ENCODE results near the gene PEX13. TPM values are rescaled to one million over a fixed set of nuclear protein-coding genes. Genes with fewer than 3 reads are reported as not detected.
"Not testable (repeated sequence)": the region's sequence is repeated elsewhere in the genome, so short reads cannot be mapped to it uniquely, and the experiment has no call there.

Gene PEX13
- total and polyA plus RNA-seq, 3 experiments from 2014 or later, result 15.3 to 19.3 (median 18.1) TPM

GRCh38 chr2:60979231-60979630 lies 38.3 kb upstream of the PEX13 start:
- no peak for DNase-seq
- Mint-ChIP-seq H3K4me3 (no peak overlapping the region), H3K36me3 (peaks cover 0 to 2% (median 0%) of the 10 kb centered on the region in 3 donors), H3K27me3 (no peaks in the 10 kb centered on the region), H3K27ac (no peak overlapping the region), H3K9me3 (no peaks in the 10 kb centered on the region), H3K4me1 (peaks cover 7 to 28% (median 21%) of the 10 kb centered on the region in 3 donors)
- Histone ChIP-seq H3K4me1 (ENCODE audit: insufficient read depth, low read length) (no peaks in the 10 kb centered on the region), H3K27ac (ENCODE audit: low read depth, low read length) (no peak overlapping the region), H3K9me3 (ENCODE audit: low read length) (no peaks in the 10 kb centered on the region), H3K36me3 (ENCODE audit: insufficient read depth, low read length) (no peaks in the 10 kb centered on the region), H3K4me3 (ENCODE audit: low read length) (no peak overlapping the region), H3K27me3 (ENCODE audit: insufficient read depth, low read length, poor library complexity, severe bottlenecking) (no peaks in the 10 kb centered on the region)
- ChIA-PET POLR2A (no interaction called here), CTCF (no interaction called here)

- Histone ChIP-seq H3K9me3 (ENCODE audit: low read length) (no peaks in the 10 kb centered on the region), H3K27me3 (ENCODE audit: insufficient read depth, low read length, poor library complexity, severe bottlenecking) (no peaks in the 10 kb centered on the region), H3K4me3 (ENCODE audit: low read length) (no peak overlapping the region), H3K27ac (ENCODE audit: low read depth, low read length) (no peak overlapping the region), H3K4me1 (ENCODE audit: insufficient read depth, low read length) (no peaks in the 10 kb centered on the region), H3K36me3 (ENCODE audit: insufficient read depth, low read length) (no peaks in the 10 kb centered on the region)
- Mint-ChIP-seq H3K27me3 (no peaks in the 10 kb centered on the region), H3K27ac (peak overlapping the region in 2 of 8 donors; percentile 2 to 21), H3K4me1 (peaks cover 7 to 28% (median 21%) of the 10 kb centered on the region in 3 donors), H3K36me3 (peaks cover 0 to 2% (median 0%) of the 10 kb centered on the region in 3 donors), H3K9me3 (no peaks in the 10 kb centered on the region), H3K4me3 (no peak overlapping the region)
- POLR2A ChIA-PET, result no interaction called here
- CTCF ChIA-PET, result no interaction called here
- no peak for DNase-seq
Observed at GRCh38 chr2:60980071-60980815, 37.3 kb upstream of the PEX13 start.

GRCh38 chr2:60982066-60982465 lies 35.5 kb upstream of the PEX13 start:
- H3K9me3 Mint-ChIP-seq; POLR2A ChIA-PET; H3K27me3 Mint-ChIP-seq; H3K27ac ChIP-seq (ENCODE audit: low read depth, low read length); H3K4me1 ChIP-seq (ENCODE audit: insufficient read depth, low read length); H3K27ac Mint-ChIP-seq; CTCF ChIA-PET; H3K36me3 ChIP-seq (ENCODE audit: insufficient read depth, low read length); H3K4me3 Mint-ChIP-seq; H3K27me3 ChIP-seq (ENCODE audit: insufficient read depth, low read length, poor library complexity, severe bottlenecking); DNase-seq; H3K4me3 ChIP-seq (ENCODE audit: low read length); H3K36me3 Mint-ChIP-seq; H3K9me3 ChIP-seq (ENCODE audit: low read length): not testable (repeated sequence)
- peaks cover 3 to 21% (median 14%) of the 10 kb centered on the region in 3 donors for H3K4me1 Mint-ChIP-seq

- Histone ChIP-seq H3K4me1 (ENCODE audit: insufficient read depth, low read length) (no peaks in the 10 kb centered on the region), H3K27me3 (ENCODE audit: insufficient read depth, low read length, poor library complexity, severe bottlenecking) (no peaks in the 10 kb centered on the region), H3K27ac (ENCODE audit: low read depth, low read length) (no peak overlapping the region), H3K4me3 (ENCODE audit: low read length) (no peak overlapping the region), H3K9me3 (ENCODE audit: low read length) (no peaks in the 10 kb centered on the region), H3K36me3 (ENCODE audit: insufficient read depth, low read length) (no peaks in the 10 kb centered on the region)
- peaks cover 0 to 2% (median 0%) of the 10 kb centered on the region in 3 donors for H3K36me3 Mint-ChIP-seq
- H3K27ac Mint-ChIP-seq, result no peak overlapping the region
- POLR2A ChIA-PET, result no interaction called here
- H3K4me1 Mint-ChIP-seq, result peaks cover 1 to 8% (median 7%) of the 10 kb centered on the region in 3 donors
- no peak for DNase-seq
- CTCF ChIA-PET, result no interaction called here
- H3K9me3 Mint-ChIP-seq, result no peaks in the 10 kb centered on the region
- H3K27me3 Mint-ChIP-seq, result no peaks in the 10 kb centered on the region
- no peak overlapping the region for H3K4me3 Mint-ChIP-seq
Observed at GRCh38 chr2:60984720-60985119, 32.8 kb upstream of the PEX13 start.

GRCh38 chr2:60987041-60987440 lies 30.5 kb upstream of the PEX13 start:
- CTCF ChIA-PET, result interaction anchor here (1.0 kb wide), 1 partner anchor 12 kb away, joined by 3 read pairs; no protein-coding TSS in a partner anchor
- Histone ChIP-seq H3K9me3 (ENCODE audit: low read length) (no peaks in the 10 kb centered on the region), H3K4me3 (ENCODE audit: low read length) (no peak overlapping the region), H3K27me3 (ENCODE audit: insufficient read depth, low read length, poor library complexity, severe bottlenecking) (no peaks in the 10 kb centered on the region), H3K36me3 (ENCODE audit: insufficient read depth, low read length) (no peaks in the 10 kb centered on the region), H3K27ac (ENCODE audit: low read depth, low read length) (no peak overlapping the region), H3K4me1 (ENCODE audit: insufficient read depth, low read length) (no peaks in the 10 kb centered on the region)
- Mint-ChIP-seq H3K9me3 (peaks cover 0 to 10% (median 7%) of the 10 kb centered on the region in 5 donors), H3K27ac (no peak overlapping the region), H3K4me1 (peaks cover 0 to 3% (median under 1%) of the 10 kb centered on the region in 3 donors), H3K27me3 (no peaks in the 10 kb centered on the region), H3K36me3 (peaks cover 3 to 11% (median 7%) of the 10 kb centered on the region in 3 donors), H3K4me3 (no peak overlapping the region)
- no peak for DNase-seq
- POLR2A ChIA-PET, result no interaction called here

GRCh38 chr2:60987656-60988055 lies 29.9 kb upstream of the PEX13 start:
- H3K4me3 ChIP-seq (ENCODE audit: low read length); H3K27ac ChIP-seq (ENCODE audit: low read depth, low read length); H3K9me3 ChIP-seq (ENCODE audit: low read length); H3K4me3 Mint-ChIP-seq; H3K27me3 Mint-ChIP-seq; CTCF ChIA-PET; H3K4me1 ChIP-seq (ENCODE audit: insufficient read depth, low read length); H3K27me3 ChIP-seq (ENCODE audit: insufficient read depth, low read length, poor library complexity, severe bottlenecking); H3K27ac Mint-ChIP-seq; DNase-seq; POLR2A ChIA-PET; H3K4me1 Mint-ChIP-seq; H3K36me3 ChIP-seq (ENCODE audit: insufficient read depth, low read length): not testable (repeated sequence)
- Mint-ChIP-seq H3K36me3 (peaks cover 4 to 13% (median 8%) of the 10 kb centered on the region in 3 donors), H3K9me3 (peaks cover 0 to 11% (median 7%) of the 10 kb centered on the region in 5 donors)

- H3K27me3 Mint-ChIP-seq, result no peaks in the 10 kb centered on the region
Observed at GRCh38 chr2:60989259-60989658, 28.3 kb upstream of the PEX13 start.

GRCh38 chr2:60991644-60992043 lies 25.9 kb upstream of the PEX13 start:
- ChIA-PET CTCF (interaction anchor here (0.9 to 1.9 kb wide), 5 partner anchors 9 to 167 kb away, joined by 3 to 5 read pairs (median 4); no protein-coding TSS in a partner anchor), POLR2A (interaction anchor here (2.4 kb wide), 1 partner anchor 110 kb away, joined by 21 read pairs; the partner anchor contains the start of gene REL)
- peak overlapping the region in 1 of 7 donors; percentile 32 for H3K4me3 Mint-ChIP-seq
- H3K36me3 ChIP-seq (ENCODE audit: insufficient read depth, low read length), result no peaks in the 10 kb centered on the region
- H3K9me3 ChIP-seq (ENCODE audit: low read length), result no peaks in the 10 kb centered on the region
- peak overlapping the region in 5 of 8 donors; percentile 23 to 68 (median 55) for H3K27ac Mint-ChIP-seq
- no peak overlapping the region for H3K27ac ChIP-seq (ENCODE audit: low read depth, low read length)
- peaks cover 5 to 17% (median 7%) of the 10 kb centered on the region in 3 donors for H3K36me3 Mint-ChIP-seq
- H3K9me3 Mint-ChIP-seq, result peaks cover 0 to 11% (median 7%) of the 10 kb centered on the region in 5 donors
- H3K4me1 Mint-ChIP-seq, result peaks cover 13 to 17% (median 16%) of the 10 kb centered on the region in 3 donors
- no peak for DNase-seq
- no peak overlapping the region for H3K4me3 ChIP-seq (ENCODE audit: low read length)
- H3K27me3 Mint-ChIP-seq, result no peaks in the 10 kb centered on the region
- peaks cover 8% of the 10 kb centered on the region for H3K4me1 ChIP-seq (ENCODE audit: insufficient read depth, low read length)
- no peaks in the 10 kb centered on the region for H3K27me3 ChIP-seq (ENCODE audit: insufficient read depth, low read length, poor library complexity, severe bottlenecking)

More at GRCh38 chr2:60989259-60989658, 28.3 kb upstream of the PEX13 start:
- CTCF ChIA-PET, result interaction anchor here (1.0 to 1.1 kb wide), 2 partner anchors 10 to 206 kb away, joined by 3 to 4 read pairs; no protein-coding TSS in a partner anchor
- H3K9me3 Mint-ChIP-seq, result peaks cover 0 to 11% (median 7%) of the 10 kb centered on the region in 5 donors
- Histone ChIP-seq H3K27ac (ENCODE audit: low read depth, low read length) (no peak overlapping the region), H3K4me3 (ENCODE audit: low read length) (no peak overlapping the region), H3K9me3 (ENCODE audit: low read length) (no peaks in the 10 kb centered on the region), H3K4me1 (ENCODE audit: insufficient read depth, low read length) (peaks cover 8% of the 10 kb centered on the region), H3K36me3 (ENCODE audit: insufficient read depth, low read length) (no peaks in the 10 kb centered on the region), H3K27me3 (ENCODE audit: insufficient read depth, low read length, poor library complexity, severe bottlenecking) (no peaks in the 10 kb centered on the region)
- POLR2A ChIA-PET, result no interaction called here
- H3K27ac Mint-ChIP-seq, result no peak overlapping the region
- no peak for DNase-seq
- no peak overlapping the region for H3K4me3 Mint-ChIP-seq
- H3K36me3 Mint-ChIP-seq, result peaks cover 5 to 17% (median 9%) of the 10 kb centered on the region in 3 donors
- peaks cover 13 to 17% (median 16%) of the 10 kb centered on the region in 3 donors for H3K4me1 Mint-ChIP-seq

All from CD8-positive, alpha-beta memory T cell (primary cell).